Neutrophil (primary cell): ENCODE measurements around the gene DMBX1.
A peak's percentile ranks its signal among the peaks of the same experiment; 100 is the strongest.

Source experiments
- H3K27ac ChIP-seq: fragments of 200-600 bp; sonication (generic); 2 replicates; pipeline ENCODE4 v1.5.1; 2016; ENCODE audit warnings: mild to moderate bottlenecking, moderate library complexity
- H3K27me3 ChIP-seq: fragments of 200-600 bp; sonication (generic); 2 replicates; pipeline ENCODE4 v1.6.0; 2016; ENCODE audit warnings: mild to moderate bottlenecking
- H3K36me3 ChIP-seq: fragments of 200-600 bp; sonication (generic); 2 replicates; pipeline ENCODE4 v1.5.1; 2017
- H3K4me1 ChIP-seq, 2 experiments: fragments of 200-600 bp in 1 of 2; sonication (generic) in 1 of 2; 1 replicate in 1 of 2; 2 replicates in 1 of 2; pipeline versions ENCODE4 v1.5.1 to v1.6.1; 2013 to 2016; ENCODE audit warnings: low read depth in 1 of 2, low read length in 1 of 2, mild to moderate bottlenecking in 1 of 2, moderate library complexity in 1 of 2; ENCODE audit not compliant: control insufficient read depth in 1 of 2, insufficient read depth in 1 of 2
- H3K4me3 ChIP-seq, 2 experiments: fragments of 200-600 bp in 1 of 2; sonication (generic) in 1 of 2; 1 replicate in 1 of 2; 2 replicates in 1 of 2; pipeline ENCODE4 v1.5.1; 2013 to 2016; ENCODE audit warnings: low read depth in 1 of 2, low read length in 1 of 2, mild to moderate bottlenecking in 1 of 2, moderate library complexity in 1 of 2
- H3K9me3 ChIP-seq: fragments of 200-600 bp; sonication (generic); 2 replicates; pipeline ENCODE4 v1.5.1; 2016
- TF ChIP-seq, protein P1 (sequence below): fragments of 200-600 bp; sonication (generic); IDR thresholded peaks from 2 replicates; pipeline ENCODE4 v1.5.1; 2016; ENCODE audit warnings: antibody characterized with exemption

DMBX1 gene

GRCh38 chr1:46526013-46526690 is 36.5 kb downstream of the DMBX1 start:
- TF ChIP-seq, protein P1, sequence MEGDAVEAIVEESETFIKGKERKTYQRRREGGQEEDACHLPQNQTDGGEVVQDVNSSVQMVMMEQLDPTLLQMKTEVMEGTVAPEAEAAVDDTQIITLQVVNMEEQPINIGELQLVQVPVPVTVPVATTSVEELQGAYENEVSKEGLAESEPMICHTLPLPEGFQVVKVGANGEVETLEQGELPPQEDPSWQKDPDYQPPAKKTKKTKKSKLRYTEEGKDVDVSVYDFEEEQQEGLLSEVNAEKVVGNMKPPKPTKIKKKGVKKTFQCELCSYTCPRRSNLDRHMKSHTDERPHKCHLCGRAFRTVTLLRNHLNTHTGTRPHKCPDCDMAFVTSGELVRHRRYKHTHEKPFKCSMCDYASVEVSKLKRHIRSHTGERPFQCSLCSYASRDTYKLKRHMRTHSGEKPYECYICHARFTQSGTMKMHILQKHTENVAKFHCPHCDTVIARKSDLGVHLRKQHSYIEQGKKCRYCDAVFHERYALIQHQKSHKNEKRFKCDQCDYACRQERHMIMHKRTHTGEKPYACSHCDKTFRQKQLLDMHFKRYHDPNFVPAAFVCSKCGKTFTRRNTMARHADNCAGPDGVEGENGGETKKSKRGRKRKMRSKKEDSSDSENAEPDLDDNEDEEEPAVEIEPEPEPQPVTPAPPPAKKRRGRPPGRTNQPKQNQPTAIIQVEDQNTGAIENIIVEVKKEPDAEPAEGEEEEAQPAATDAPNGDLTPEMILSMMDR = no peak
- Histone ChIP-seq H3K9me3 (no peaks in the 10 kb centered on the region), H3K4me3 (no peak overlapping the region), H3K27me3 (peaks cover 100% of the 10 kb centered on the region), H3K27ac (no peak overlapping the region), H3K36me3 (no peaks in the 10 kb centered on the region), H3K4me1 (no peaks in the 10 kb centered on the region)

DNA sequence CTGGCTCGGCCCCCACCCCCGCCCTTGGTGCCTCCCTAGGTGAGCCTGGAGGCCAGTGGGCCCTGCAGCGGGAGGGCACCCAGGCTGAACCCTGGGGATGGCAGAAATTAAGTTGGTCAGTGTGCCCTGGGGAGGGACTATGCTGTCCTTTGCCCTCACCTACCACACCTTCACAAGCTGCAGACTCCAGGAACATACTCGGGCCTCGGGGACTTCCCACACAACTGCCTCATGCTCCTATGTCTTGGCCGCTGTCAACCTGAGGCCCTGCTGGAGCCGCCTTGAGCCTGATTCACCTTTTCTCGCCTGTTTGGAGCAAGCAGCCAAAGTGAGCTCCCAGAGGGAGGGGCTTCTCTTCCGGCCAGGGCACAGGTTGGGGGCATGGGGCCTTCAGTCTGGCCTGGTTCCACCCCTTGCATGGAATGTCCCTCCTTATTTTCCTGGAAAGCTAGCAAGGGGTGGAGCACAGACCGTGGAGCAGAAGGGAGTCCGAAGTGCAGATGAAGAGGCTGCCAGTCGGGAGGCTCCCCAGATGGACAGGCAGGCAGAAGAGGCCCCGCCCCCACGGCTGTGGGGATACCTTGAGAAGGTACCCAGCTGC is 37.2 kb downstream of the DMBX1 start:
- H3K4me3 ChIP-seq = no peak overlapping the region
- no peaks in the 10 kb centered on the region for H3K4me1 ChIP-seq
- H3K9me3 ChIP-seq = no peaks in the 10 kb centered on the region
- peaks cover 100% of the 10 kb centered on the region for H3K27me3 ChIP-seq
- no peaks in the 10 kb centered on the region for H3K36me3 ChIP-seq
- H3K27ac ChIP-seq = no peak overlapping the region
- TF ChIP-seq, protein P1 = no peak

GRCh38 chr1:46527474-46528296 is 38.0 kb downstream of the DMBX1 start:
- TF ChIP-seq, protein P1 = peak; percentile 64
- peaks cover 100% of the 10 kb centered on the region for H3K27me3 ChIP-seq
- H3K36me3 ChIP-seq = no peaks in the 10 kb centered on the region
- peaks cover 0 to 2% of the 10 kb centered on the region in 2 experiments for H3K4me1 ChIP-seq
- H3K27ac ChIP-seq = no peak overlapping the region
- no peak overlapping the region for H3K4me3 ChIP-seq
- H3K9me3 ChIP-seq = no peaks in the 10 kb centered on the region

GRCh38 chr1:46528297-46528955 is 38.8 kb downstream of the DMBX1 start:
- H3K36me3 ChIP-seq = no peaks in the 10 kb centered on the region
- TF ChIP-seq, protein P1 = no peak
- no peak overlapping the region for H3K27ac ChIP-seq
- H3K4me3 ChIP-seq = no peak overlapping the region
- H3K27me3 ChIP-seq = peaks cover 100% of the 10 kb centered on the region
- H3K4me1 ChIP-seq = peaks cover 2 to 5% of the 10 kb centered on the region in 2 experiments
- no peaks in the 10 kb centered on the region for H3K9me3 ChIP-seq

- no peak overlapping the region for H3K27ac ChIP-seq
- no peaks in the 10 kb centered on the region for H3K36me3 ChIP-seq
- peaks cover 5 to 8% of the 10 kb centered on the region in 2 experiments for H3K4me1 ChIP-seq
- TF ChIP-seq, protein P1 = no peak
- H3K9me3 ChIP-seq = no peaks in the 10 kb centered on the region
- H3K27me3 ChIP-seq = peaks cover 100% of the 10 kb centered on the region
- H3K4me3 ChIP-seq = no peak overlapping the region
These were observed 39.5 kb downstream of the DMBX1 start for GRCh38 chr1:46529031-46529630.
